HepG2 (cell line): ENCODE measurements around the gene ANKZF1. TPM values are rescaled to one million over a fixed set of nuclear protein-coding genes. Genes with fewer than 3 reads are reported as not detected.

ENCODE experiments used
- ATAC-seq: fragments of 200-7000 bp; cut with Tn5 transposase; 3 replicates; pipeline ENCODE4 v1.9.1; 2020; ENCODE audit warnings: mild to moderate bottlenecking, moderate library complexity
- BruUV-seq: library from RNA; stranded (reverse); fragments of 400-500 nt; replicated peaks from 2 replicates; lab custom pipeline; 2021; lab: Mats Ljungman, UMichigan
- CTCF ChIA-PET: fragments of 300-600 bp; formaldehyde crosslinking; extraction: SDS; loops from one replicate; lab custom pipeline; 2021; ENCODE audit warnings: low total read pairs, inconsistent platforms, low intra/inter-chr PET ratio; lab: Yijun Ruan, JAX
- POLR2A ChIA-PET: fragments of 350-600 bp; sonication (Branson Sonifier 250); formaldehyde crosslinking; loops from one replicate; lab custom pipeline; 2020; ENCODE audit warnings: antibody characterized with exemption, inconsistent platforms; lab: Yijun Ruan, JAX
- DNase-seq: peaks from one replicate; pipeline ENCODE4 v3.0.0-alpha.2; 2015; ENCODE audit warnings: low spot score
- FAIRE-seq: peaks from 3 replicates; lab custom pipeline; 2011; peaks lifted over from hg19 to GRCh38; lab: Jason Lieb, UNC
- H2AFZ ChIP-seq: one replicate; pipeline ENCODE4 v1.6.1; 2011; ENCODE audit warnings: low read length, inconsistent platforms
- H3K27ac ChIP-seq: fragments of 300-600 bp; 3 replicates; pipeline ENCODE4 v1.8.0; 2011; ENCODE audit warnings: mixed run types, mild to moderate bottlenecking, mixed read lengths, low read length, inconsistent platforms; ENCODE audit not compliant: insufficient read depth; ENCODE audit errors: extremely low read length
- H3K27me3 ChIP-seq, 2 experiments: fragments of 200-600 bp in 1 of 2; 2 replicates in 1 of 2; 3 replicates in 1 of 2; pipeline versions ENCODE4 v1.6.0 to v1.8.0; 2011; ENCODE audit warnings: low read length in 2 of 2, mild to moderate bottlenecking in 2 of 2, moderate library complexity in 2 of 2, inconsistent platforms in 1 of 2; ENCODE audit not compliant: insufficient read depth in 2 of 2, control insufficient read depth in 1 of 2
- H3K36me3 ChIP-seq, 2 experiments: fragments of 200-600 bp in 1 of 2; replicated peaks in 1 of 2; 2 replicates in 1 of 2; 3 replicates in 1 of 2; pipeline versions ENCODE4 v1.5.1 to v1.8.0; 2011; ENCODE audit warnings: low read length in 2 of 2, inconsistent platforms in 1 of 2; ENCODE audit not compliant: insufficient read depth in 2 of 2, control insufficient read depth in 1 of 2
- H3K4me1 ChIP-seq: 2 replicates; pipeline ENCODE4 v1.5.1; 2012; ENCODE audit warnings: low read length, inconsistent platforms; ENCODE audit not compliant: insufficient read depth
- H3K4me2 ChIP-seq: 2 replicates; pipeline ENCODE4 v1.6.0; 2011; ENCODE audit warnings: low read depth, low read length, inconsistent platforms
- H3K4me3 ChIP-seq, 3 experiments: fragments of 200-600 bp in 1 of 3; sonication (generic), shearing (Covaris generic) in 1 of 3; replicated peaks in 1 of 3; 2 replicates each; pipeline ENCODE4 v1.5.1; 2011 to 2016; ENCODE audit warnings: low read length in 3 of 3, inconsistent platforms in 2 of 3, low read depth in 2 of 3, mild to moderate bottlenecking in 2 of 3, control low read depth in 1 of 3, mixed read lengths in 1 of 3; ENCODE audit not compliant: insufficient read depth in 1 of 3
- H3K79me2 ChIP-seq: one replicate; pipeline ENCODE4 v1.6.1; 2011; ENCODE audit warnings: low read length, inconsistent platforms; ENCODE audit not compliant: insufficient read depth
- H3K9ac ChIP-seq: 2 replicates; pipeline ENCODE4 v1.6.0; 2011; ENCODE audit warnings: mild to moderate bottlenecking, low read depth, low read length, inconsistent platforms; ENCODE audit not compliant: insufficient read depth
- H3K9me3 ChIP-seq: 2 replicates; pipeline ENCODE4 v1.5.1; 2012; ENCODE audit warnings: mild to moderate bottlenecking, low read length
- H4K20me1 ChIP-seq: 2 replicates; pipeline ENCODE4 v1.6.0; 2011; ENCODE audit warnings: inconsistent platforms, mild to moderate bottlenecking, low read length, moderate library complexity; ENCODE audit not compliant: insufficient read depth
- AGO1 ChIP-seq: fragments of 200-400 bp; formaldehyde crosslinking; IDR thresholded peaks from 2 replicates; pipeline ENCODE4 v1.6.1; 2017; ENCODE audit warnings: mild to moderate bottlenecking, low read depth, low read length, moderate library complexity; ENCODE audit not compliant: poor library complexity, severe bottlenecking
- AGO2 ChIP-seq: fragments of 200-400 bp; formaldehyde crosslinking; optimal IDR thresholded peaks from 2 replicates; pipeline ENCODE3; 2017; ENCODE audit warnings: mild to moderate bottlenecking, low read depth, low read length, moderate library complexity
- GFI1 ChIP-seq: sonication (generic); formaldehyde crosslinking; IDR thresholded peaks from 2 replicates; pipeline ENCODE4 v1.5.0; 2020; ENCODE audit warnings: missing genetic modification reagents, mild to moderate bottlenecking, borderline replicate concordance
- HOXA5 ChIP-seq: sonication (generic); formaldehyde crosslinking; IDR thresholded peaks from 2 replicates; pipeline ENCODE4 v1.4.0; 2020; ENCODE audit warnings: missing genetic modification reagents
- MEF2D ChIP-seq: sonication (generic); formaldehyde crosslinking; IDR thresholded peaks from 2 replicates; pipeline ENCODE4 v1.5.1; 2020; ENCODE audit warnings: mild to moderate bottlenecking, missing genetic modification reagents
- PCBP1 ChIP-seq: fragments of 200-400 bp; formaldehyde crosslinking; IDR thresholded peaks from 2 replicates; pipeline ENCODE4 v1.6.1; 2017; ENCODE audit warnings: mild to moderate bottlenecking, low read depth, low read length, borderline replicate concordance
- RFX1 ChIP-seq: fragments of 450-650 bp; IDR thresholded peaks from 2 replicates; pipeline ENCODE4 v1.6.1; 2017
- SOX5 ChIP-seq: IDR thresholded peaks from 2 replicates; pipeline ENCODE4 v1.6.1; 2016; ENCODE audit warnings: borderline replicate concordance
- STAG1 ChIP-seq: sonication (generic); formaldehyde crosslinking; IDR thresholded peaks from 2 replicates; pipeline ENCODE4 v1.4.0; 2020; ENCODE audit warnings: missing genetic modification reagents
- ZNF546 ChIP-seq: sonication (generic); formaldehyde crosslinking; conservative IDR thresholded peaks from 2 replicates; pipeline ENCODE4 v1.8.1; 2023; ENCODE audit warnings: mild to moderate bottlenecking, missing genetic modification reagents
- ZNF567 ChIP-seq: sonication (generic); formaldehyde crosslinking; IDR thresholded peaks from 2 replicates; pipeline ENCODE4 v1.8.1; 2023; ENCODE audit warnings: mild to moderate bottlenecking, missing genetic modification reagents, borderline replicate concordance
- ZNF629 ChIP-seq: sonication (generic); formaldehyde crosslinking; conservative IDR thresholded peaks from 2 replicates; pipeline ENCODE4 v1.5.0; 2020; ENCODE audit warnings: missing genetic modification reagents
- ZNF724P ChIP-seq: sonication (generic); formaldehyde crosslinking; IDR thresholded peaks from 2 replicates; pipeline ENCODE4 v1.8.0; 2022; ENCODE audit warnings: missing genetic modification reagents, borderline replicate concordance
- ZNF792 ChIP-seq: IDR thresholded peaks from 2 replicates; pipeline ENCODE4 v1.6.1; 2016
- ZSCAN25 ChIP-seq: sonication (generic); formaldehyde crosslinking; IDR thresholded peaks from 2 replicates; pipeline ENCODE4 v1.8.0; 2022; ENCODE audit warnings: mild to moderate bottlenecking, missing genetic modification reagents
- WGBS: methylation state at CpG from one replicate; pipeline ENCODE4 v1.1.6; 2017; ENCODE audit warnings: low lambda C conversion rate; 5-methylcytosine and 5-hydroxymethylcytosine counted together
- in situ Hi-C: cut with HindIII; loops from 2 replicates; pipeline ENCODE4 v1.10.0; 2017; ENCODE audit warnings: low pct_unique_long_range_greater_than_20kb; ENCODE audit not compliant: extremely low pct_ligation_motif_present
- intact Hi-C: fragments of 100-400 bp; cut with micrococcal nuclease; formaldehyde crosslinking; loops from one replicate; pipeline ENCODE4 v1.10.0; 2022; ENCODE audit not compliant: unreplicated experiment
- polyA plus RNA-seq, 8 experiments: library from polyadenylated mRNA; depleted of rRNA in 3 of 8; stranded (reverse) in 7 of 8; unstranded in 1 of 8; fragments of >200 nt; fragmentation: Illumina TruSeq in 4 of 8; extraction: Trizol in 4 of 8; gene quantifications; 2 replicates each; pipeline versions ENCODE4 v1.2.1 to v1.2.3, GENCODE V29; 2011 to 2016; ENCODE audit warnings: low read depth in 4 of 8, missing spikeins in 1 of 8, mixed read lengths in 1 of 8; ENCODE audit not compliant: insufficient read depth in 1 of 8
- total RNA-seq, 5 experiments: library from RNA; depleted of rRNA; stranded (reverse); fragments of >200 nt; fragmentation: Illumina TruSeq; extraction: Trizol; gene quantifications; 2 replicates each; pipeline ENCODE4 v1.2.3, GENCODE V29; 2016; ENCODE audit warnings: low read depth in 1 of 5
- TF ChIP-seq, protein P1 (sequence below): sonication (generic); formaldehyde crosslinking; IDR thresholded peaks from 2 replicates; pipeline ENCODE4 v1.4.0; 2020; ENCODE audit warnings: mild to moderate bottlenecking, missing genetic modification reagents
- TF ChIP-seq, protein P2 (sequence below): sonication (generic); formaldehyde crosslinking; IDR thresholded peaks from 2 replicates; pipeline ENCODE4 v1.4.0; 2020; ENCODE audit warnings: missing genetic modification reagents, borderline replicate concordance
- TF ChIP-seq, protein P3 (sequence below): sonication (generic); formaldehyde crosslinking; IDR thresholded peaks from 2 replicates; pipeline ENCODE4; 2020; ENCODE audit warnings: missing genetic modification reagents, mild to moderate bottlenecking, borderline replicate concordance
- TF ChIP-seq, protein P4 (sequence below): sonication (generic); formaldehyde crosslinking; IDR thresholded peaks from 2 replicates; pipeline ENCODE4 v1.4.0; 2020; ENCODE audit warnings: missing genetic modification reagents

The ANKZF1 gene
- total and polyA plus RNA-seq, 2 of the 13 experiments (the other 11 are each of a cell fraction or from before 2014, with no cell fraction given) = 25.3 to 128 TPM

- DNase-seq = no peak
- Histone ChIP-seq H3K36me3 (peaks cover 1 to 3% of the 10 kb centered on the region in 2 experiments; a peak in 3 of 5 replicates), H3K4me1 (peaks cover 63% of the 10 kb centered on the region), H3K4me2 (peak within 1 kb of the TSS; percentile 99), H3K9me3 (no peaks in the 10 kb centered on the region), H3K79me2 (no peaks in the 10 kb centered on the region), H4K20me1 (no peaks in the 10 kb centered on the region), H3K27ac (no peak within 1 kb of the TSS), H3K9ac (peak within 1 kb of the TSS; percentile 46; the same call in 1 of the 2 replicates), H3K4me3 (peak within 1 kb of the TSS; percentile 62 to 83 (median 62)), H2AFZ (no peak within 1 kb of the TSS), H3K27me3 (peaks cover 2 to 35% of the 10 kb centered on the region in 2 experiments; a peak in 4 of 5 replicates)
- no TSS peak for BruUV-seq
- POLR2A ChIA-PET = interaction anchor here (1.2 to 5.7 kb wide), 13 partner anchors 8 to 299 kb away, joined by 3 to 73 read pairs (median 9); partner anchors contain the start of genes CNPPD1, DNAJB2, GLB1L and STK16
- CTCF ChIA-PET = interaction anchor here (0.6 to 1.2 kb wide), 3 partner anchors 24 to 41 kb away, joined by 3 read pairs; no protein-coding TSS in a partner anchor
- no peak for FAIRE-seq
- ATAC-seq = peak; percentile 1
- in situ Hi-C loops = no loop called here
- 65% methylated on average over 43 of the region's 49 CpGs for WGBS
- intact Hi-C loops = no loop called here
- peak; percentile 28 for TF ChIP-seq AGO2
- 0 out of 2 replicates have a peak, but pooled peaks have one; percentile 11 for TF ChIP-seq MEF2D (CRISPR knock-in tag)
- TF ChIP-seq, protein P1, sequence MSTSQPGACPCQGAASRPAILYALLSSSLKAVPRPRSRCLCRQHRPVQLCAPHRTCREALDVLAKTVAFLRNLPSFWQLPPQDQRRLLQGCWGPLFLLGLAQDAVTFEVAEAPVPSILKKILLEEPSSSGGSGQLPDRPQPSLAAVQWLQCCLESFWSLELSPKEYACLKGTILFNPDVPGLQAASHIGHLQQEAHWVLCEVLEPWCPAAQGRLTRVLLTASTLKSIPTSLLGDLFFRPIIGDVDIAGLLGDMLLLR (CRISPR knock-in tag) = 0 out of 2 replicates have a peak, but pooled peaks have one; percentile 14
- 0 out of 2 replicates have a peak, but pooled peaks have one; percentile 24 for TF ChIP-seq ZNF546
- TF ChIP-seq ZSCAN25 (CRISPR knock-in tag) = no peak
- no peak for TF ChIP-seq GFI1 (CRISPR knock-in tag)
- TF ChIP-seq, protein P2, sequence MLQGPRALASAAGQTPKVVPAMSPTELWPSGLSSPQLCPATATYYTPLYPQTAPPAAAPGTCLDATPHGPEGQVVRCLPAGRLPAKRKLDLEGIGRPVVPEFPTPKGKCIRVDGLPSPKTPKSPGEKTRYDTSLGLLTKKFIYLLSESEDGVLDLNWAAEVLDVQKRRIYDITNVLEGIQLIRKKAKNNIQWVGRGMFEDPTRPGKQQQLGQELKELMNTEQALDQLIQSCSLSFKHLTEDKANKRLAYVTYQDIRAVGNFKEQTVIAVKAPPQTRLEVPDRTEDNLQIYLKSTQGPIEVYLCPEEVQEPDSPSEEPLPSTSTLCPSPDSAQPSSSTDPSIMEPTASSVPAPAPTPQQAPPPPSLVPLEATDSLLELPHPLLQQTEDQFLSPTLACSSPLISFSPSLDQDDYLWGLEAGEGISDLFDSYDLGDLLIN (CRISPR knock-in tag) = no peak
- no peak for TF ChIP-seq ZNF567 (CRISPR knock-in tag)
- TF ChIP-seq ZNF629 (CRISPR knock-in tag) = no peak
- no peak for TF ChIP-seq ZNF792 (CRISPR knock-in tag)
- no peak for TF ChIP-seq AGO1
- no peak for TF ChIP-seq RFX1
- 0 out of 2 replicates have a peak, but pooled peaks have one; percentile 18 for TF ChIP-seq ZNF724P
- TF ChIP-seq, protein P3, sequence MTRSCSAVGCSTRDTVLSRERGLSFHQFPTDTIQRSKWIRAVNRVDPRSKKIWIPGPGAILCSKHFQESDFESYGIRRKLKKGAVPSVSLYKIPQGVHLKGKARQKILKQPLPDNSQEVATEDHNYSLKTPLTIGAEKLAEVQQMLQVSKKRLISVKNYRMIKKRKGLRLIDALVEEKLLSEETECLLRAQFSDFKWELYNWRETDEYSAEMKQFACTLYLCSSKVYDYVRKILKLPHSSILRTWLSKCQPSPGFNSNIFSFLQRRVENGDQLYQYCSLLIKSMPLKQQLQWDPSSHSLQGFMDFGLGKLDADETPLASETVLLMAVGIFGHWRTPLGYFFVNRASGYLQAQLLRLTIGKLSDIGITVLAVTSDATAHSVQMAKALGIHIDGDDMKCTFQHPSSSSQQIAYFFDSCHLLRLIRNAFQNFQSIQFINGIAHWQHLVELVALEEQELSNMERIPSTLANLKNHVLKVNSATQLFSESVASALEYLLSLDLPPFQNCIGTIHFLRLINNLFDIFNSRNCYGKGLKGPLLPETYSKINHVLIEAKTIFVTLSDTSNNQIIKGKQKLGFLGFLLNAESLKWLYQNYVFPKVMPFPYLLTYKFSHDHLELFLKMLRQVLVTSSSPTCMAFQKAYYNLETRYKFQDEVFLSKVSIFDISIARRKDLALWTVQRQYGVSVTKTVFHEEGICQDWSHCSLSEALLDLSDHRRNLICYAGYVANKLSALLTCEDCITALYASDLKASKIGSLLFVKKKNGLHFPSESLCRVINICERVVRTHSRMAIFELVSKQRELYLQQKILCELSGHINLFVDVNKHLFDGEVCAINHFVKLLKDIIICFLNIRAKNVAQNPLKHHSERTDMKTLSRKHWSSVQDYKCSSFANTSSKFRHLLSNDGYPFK (CRISPR knock-in tag) = peak; percentile 14; the same call in 1 of the 2 replicates
- TF ChIP-seq HOXA5 (CRISPR knock-in tag) = no peak
- TF ChIP-seq PCBP1 = no peak
- TF ChIP-seq STAG1 (CRISPR knock-in tag) = no peak
- TF ChIP-seq, protein P4, sequence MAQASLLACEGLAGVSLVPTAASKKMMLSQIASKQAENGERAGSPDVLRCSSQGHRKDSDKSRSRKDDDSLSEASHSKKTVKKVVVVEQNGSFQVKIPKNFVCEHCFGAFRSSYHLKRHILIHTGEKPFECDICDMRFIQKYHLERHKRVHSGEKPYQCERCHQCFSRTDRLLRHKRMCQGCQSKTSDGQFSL = peak; percentile 34; the same call in 1 of the 2 replicates
- TF ChIP-seq SOX5 = 0 out of 2 replicates have a peak, but pooled peaks have one; percentile 2
Measured at GRCh38 chr2:219252900-219253752, 23.5 kb downstream of the ANKZF1 start, which contains the start of gene TUBA4B. Gene TUBA4B, plus strand, starts transcription at chr2:219253243. Its CDS starts 165 bp downstream, at chr2:219253408.
